Activated CD4-positive, alpha-beta T cell treated with anti-CD3 and anti-CD28 coated beads for 24 hours (primary cell): ENCODE measurements around the gene PNPLA2.
A peak's percentile ranks its signal among the peaks of the same experiment; 100 is the strongest.

Experiments
- DNase-seq, 2 donors: peaks; one replicate each; pipeline ENCODE4 v3.0.0-alpha.2; 2020; ENCODE audit warnings: low read depth in 2 of 2

Gene PNPLA2

GRCh38 chr11:830295-831117 lies 11.8 kb downstream of the PNPLA2 start:
- peak in 1 of 2 donors; percentile 58 for DNase-seq

DNA sequence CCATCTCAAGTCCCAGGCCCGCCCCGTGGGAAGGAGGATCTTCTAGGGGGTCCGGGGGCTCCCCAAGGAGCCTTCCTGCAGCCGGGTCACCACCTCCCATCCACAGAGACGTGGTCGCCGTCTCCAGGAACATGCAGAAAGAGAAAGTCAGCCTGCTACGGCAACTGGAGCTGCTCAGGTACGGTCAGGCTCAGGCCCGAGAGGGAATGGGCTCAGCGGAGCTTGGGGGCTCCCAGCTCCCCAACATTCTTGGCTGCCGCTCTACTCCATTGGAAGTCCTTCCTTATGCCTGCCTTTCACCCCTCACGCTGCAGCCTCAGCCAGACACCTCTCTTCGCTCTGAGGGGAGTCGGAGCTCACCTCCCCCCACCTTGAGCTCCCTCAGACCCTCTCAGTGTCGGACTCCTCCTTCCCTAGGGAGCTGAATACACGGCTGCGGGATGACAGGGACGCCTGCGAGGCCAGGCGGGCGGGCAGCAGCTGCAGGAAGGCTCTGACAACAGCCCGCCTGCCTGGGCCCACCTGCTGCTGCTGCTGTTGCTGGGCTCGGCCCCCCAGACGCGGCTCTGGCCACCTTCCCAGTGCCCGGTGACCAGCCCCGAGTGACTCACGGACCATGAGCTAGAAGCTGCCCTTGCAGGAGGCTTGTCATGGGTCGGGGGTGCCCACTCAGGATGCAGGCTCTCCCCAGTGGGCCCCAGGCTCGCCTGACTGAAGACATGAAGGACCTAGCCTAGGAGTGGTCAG lies 12.6 kb downstream of the PNPLA2 start:
- no peak for DNase-seq

DNA sequence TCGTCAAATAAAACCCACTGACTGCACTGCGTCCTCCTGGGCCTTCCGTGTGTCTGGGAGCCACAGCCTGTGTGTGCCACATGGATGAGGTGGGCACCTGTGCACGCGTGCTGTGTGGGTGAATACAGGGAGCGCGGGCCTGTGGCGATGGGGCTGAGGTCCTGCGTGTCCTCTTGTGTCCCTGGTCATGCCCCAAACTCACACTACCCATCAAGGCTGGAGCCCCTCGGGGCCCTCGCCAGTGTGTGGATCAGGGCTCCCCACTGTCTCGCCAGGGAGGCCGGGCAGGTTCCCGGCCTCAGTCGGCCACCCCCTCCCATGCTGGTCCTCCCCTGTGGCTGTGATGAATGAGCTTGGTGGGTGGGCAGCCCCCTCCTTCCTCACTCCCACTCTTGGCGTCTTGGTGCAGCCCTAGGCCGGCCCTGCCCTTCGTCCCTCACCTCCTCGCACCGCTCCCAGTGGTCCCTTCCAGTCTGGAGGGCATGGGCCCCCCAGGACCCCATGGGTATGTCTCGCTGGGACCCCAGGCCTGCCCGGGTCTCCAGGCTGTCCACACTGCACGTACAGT lies 13.3 kb downstream of the PNPLA2 start:
- no peak for DNase-seq

GRCh38 chr11:832529-833113 lies 13.9 kb downstream of the PNPLA2 start, which contains the start of gene CD151:
Gene CD151, plus strand, starts transcription at chr11:832952. Its CDS starts 3,118 bp downstream, at chr11:836070.
- DNase-seq, result peak in 1 of 2 donors; percentile 42

DNA sequence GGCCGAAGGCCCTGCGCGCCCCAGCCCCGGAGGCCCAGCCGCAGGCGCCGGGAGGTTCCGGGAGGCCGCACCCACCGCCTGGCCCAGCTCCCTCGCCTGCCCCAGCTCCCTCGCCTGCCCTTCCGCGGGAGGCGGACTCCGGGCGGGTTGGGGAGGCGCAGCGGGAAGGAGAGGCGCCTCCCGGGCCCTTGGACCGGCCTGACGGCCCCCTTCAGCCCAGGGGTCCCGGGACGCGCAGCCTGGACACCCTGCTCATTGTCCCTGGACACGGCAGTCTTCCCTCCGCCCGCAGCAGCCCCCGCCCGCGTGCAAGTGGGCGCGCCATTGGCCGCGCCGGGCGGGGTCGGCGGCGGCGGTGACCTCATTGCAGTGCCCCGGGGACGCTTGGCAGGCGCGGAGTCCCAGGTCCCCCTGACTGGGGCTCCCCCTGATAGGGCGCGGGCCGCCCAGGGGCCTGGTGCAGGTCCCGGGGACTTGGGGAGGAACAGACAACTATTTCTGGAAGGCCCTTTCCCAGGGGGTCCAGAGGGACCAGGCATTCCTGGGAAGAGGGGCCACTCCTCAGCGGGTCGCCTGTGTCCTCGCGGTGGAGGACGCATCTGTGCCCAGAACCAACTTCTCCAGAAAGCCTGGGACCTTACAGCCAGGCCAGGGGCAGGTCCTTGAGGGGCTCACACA lies 14.5 kb downstream of the PNPLA2 start:
- no peak for DNase-seq

- no peak for DNase-seq
Observed at GRCh38 chr11:833849-834311, 15.2 kb downstream of the PNPLA2 start.

DNA sequence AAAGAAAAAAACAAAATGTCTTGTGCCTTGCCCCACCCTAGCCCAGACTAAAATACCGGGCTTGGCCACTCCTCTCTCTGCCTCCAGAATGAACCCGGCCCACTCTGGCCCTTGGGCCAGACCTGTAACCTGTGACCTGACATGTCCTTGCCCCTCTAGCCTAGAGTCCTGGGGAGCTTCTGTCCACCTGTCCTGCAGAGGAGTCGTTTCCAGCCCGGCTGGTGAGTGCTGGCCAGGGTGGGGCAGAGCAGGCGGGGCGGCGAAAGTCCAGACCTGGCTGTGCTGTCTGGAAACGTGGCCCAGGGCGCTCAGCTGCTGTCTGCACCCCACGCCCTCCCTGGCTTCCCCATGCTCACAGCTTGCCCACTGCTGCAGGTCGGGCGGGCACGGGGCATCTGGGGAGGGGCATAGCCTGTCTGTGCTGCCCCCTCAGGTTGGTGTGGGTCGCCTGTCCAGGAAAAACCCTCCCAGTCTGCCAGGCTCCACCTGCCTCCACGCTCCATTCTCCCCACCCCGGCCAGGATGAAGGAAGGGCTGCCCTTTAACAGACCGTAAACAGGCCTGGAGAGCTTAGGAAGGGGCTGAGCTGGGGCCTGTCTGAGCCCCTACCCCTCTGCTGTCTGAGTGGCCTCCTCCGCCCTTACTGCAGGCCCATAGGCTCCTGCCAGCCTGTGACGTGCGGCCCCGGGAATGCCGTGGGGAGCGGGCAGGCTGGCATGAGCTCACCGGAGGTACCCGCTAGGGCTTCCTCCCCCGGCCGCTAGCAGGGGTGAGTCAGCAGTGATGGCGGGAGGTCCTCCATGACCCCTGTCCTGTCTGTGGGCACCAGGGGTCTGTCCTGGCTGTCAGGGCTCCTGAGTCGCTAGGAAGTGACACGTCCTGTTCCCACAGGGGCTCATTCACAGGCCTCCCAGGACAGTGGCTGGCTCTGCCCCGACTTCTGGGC lies 15.9 kb downstream of the PNPLA2 start:
- no peak for DNase-seq

- no peak for DNase-seq
Observed at GRCh38 chr11:836274-836673, 17.6 kb downstream of the PNPLA2 start.

GRCh38 chr11:836700-837099 lies 18.0 kb downstream of the PNPLA2 start:
- no peak for DNase-seq

- DNase-seq, result no peak
Observed at GRCh38 chr11:837189-837989, 18.7 kb downstream of the PNPLA2 start.

- no peak for DNase-seq
Observed at GRCh38 chr11:837990-838307, 19.2 kb downstream of the PNPLA2 start.

DNA sequence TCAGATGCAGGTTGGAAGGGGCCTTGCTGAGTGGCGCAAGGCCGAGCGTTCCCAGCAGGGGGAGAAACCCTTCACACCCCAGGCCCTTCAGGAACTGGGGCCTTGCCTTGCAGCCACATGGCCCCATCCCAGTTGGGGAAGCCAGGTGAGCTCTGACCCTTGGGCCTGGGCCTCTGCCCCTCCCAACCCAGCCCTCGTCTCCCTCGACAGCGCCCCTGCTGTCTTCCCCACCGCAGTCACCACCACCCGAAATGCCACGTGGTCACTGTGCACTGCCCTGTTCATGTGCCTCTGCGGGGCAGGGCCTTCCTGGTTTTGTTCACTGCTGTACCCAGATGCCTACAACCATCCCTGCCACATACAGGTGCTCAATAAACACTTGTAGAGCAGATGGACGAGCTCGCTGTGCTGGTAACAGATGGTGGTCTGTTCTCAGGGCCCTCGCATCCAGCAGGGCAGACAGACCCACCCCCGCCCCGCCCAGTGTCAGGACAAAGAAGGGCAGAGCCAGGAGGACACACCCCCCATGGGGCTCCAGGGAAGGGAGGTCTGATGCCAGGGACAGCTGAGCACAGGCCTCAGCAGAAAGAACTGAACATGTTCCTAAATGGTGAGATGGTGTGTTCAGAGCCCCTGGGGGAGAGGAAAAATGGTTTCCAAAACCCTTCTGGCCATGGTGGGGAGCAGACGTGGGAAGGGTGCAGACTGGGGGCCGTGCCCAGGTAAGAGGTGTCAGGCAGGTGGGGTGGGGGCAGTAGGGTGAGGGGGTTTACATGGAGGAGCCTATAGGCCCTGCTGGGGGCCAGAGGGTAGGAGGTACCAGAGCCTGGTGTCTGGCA lies 19.9 kb downstream of the PNPLA2 start:
- no peak for DNase-seq

- no peak for DNase-seq
Observed at GRCh38 chr11:839280-839623, 20.5 kb downstream of the PNPLA2 start.

DNA sequence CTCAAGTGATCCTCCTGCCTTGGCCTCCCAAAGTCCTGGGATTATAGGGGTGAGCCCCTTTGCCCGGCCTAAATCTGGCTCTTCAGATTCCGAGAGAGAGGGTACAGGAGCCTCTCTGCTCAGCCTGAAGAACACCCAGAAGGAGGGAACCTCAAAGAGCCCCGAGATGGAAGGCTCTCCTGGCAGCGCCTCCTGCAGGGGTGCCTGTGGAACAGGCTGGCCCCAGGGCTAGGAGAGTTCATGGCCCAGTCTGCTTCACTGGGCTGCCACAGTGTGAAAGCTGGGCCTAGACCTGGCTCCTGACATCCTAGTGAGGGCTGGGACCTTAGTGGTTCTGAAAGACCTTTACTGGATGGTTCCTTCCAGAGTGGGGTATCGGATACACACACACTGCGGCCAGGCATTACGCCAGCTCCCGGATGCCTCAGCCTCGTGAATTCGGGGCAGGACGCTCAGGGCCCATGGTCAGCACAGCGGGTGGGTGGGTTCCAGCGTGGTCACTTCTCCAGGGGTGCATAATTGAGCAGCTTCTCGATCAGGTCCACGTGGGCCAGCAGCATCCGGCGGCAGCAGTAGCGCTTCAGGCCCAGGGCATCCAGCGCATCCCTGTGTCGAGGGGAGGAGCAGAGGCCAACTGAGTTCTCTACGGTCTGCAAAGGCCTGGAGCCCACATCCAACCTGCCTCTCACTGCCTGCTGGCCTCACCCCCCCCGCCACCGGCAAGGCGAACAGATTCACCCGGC lies 21.3 kb downstream of the PNPLA2 start:
- DNase-seq, result no peak

DNA sequence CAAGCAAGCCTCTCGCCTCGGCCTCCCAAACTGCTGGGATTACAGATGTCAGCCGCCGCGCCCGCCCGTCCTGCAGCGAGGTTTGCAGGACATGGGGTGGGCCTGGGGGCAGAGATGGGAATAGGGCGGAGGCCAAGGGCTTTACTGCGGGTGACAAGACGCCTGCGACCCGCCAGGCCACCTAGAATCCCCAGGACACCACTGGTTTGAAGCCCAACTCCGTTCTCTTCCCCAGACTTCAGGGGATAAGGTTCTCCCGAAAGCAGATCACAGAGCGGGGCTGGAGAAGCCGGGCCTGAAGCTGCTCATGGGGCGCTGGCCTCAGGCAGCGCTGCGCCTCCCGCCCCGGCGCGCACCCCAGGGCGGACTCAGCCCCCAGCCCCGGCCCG lies 23.3 kb downstream of the PNPLA2 start:
- no peak for DNase-seq

- DNase-seq, result peak; percentile 82 to 83
Observed at GRCh38 chr11:842370-843002, 23.8 kb downstream of the PNPLA2 start, which contains the start of the genes POLR2L and TSPAN4. Gene POLR2L, minus strand, starts transcription at chr11:842529. Its CDS starts 21 bp downstream, at chr11:842508. Gene TSPAN4, plus strand, starts transcription at chr11:842852. Its CDS starts 7,453 bp downstream, at chr11:850305.

DNA sequence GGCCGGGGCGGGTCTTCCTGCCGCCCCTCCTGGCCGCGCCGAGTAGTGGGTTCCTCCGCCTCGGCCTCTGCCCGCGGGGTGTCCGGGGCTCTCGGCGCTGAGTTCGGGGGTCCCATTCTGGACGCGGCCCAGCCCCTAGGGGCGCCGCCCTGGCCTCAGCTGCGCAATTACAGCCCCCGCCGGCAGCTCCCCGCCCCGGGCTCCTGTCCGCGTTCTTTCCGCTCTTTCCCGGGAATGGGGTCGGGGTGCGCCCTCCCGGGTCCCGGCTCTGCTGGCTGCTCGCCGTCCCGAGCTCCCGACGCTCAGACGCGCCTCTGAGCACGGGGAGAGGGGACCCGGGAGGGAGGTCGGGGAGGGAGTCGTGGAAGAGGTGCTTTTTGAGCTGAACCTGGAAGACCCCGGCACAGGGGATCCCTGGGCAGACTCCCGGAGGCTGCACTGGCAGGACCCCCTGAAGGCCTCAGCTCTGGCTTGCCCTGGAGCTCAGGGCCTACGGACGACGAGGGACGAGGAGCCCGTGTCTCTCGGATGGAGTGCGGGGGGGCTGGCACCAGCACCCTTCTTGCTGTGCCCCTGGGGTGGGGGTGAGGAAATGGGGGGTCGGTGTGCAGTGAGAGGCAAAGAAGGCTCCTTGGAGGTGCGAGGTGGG lies 24.5 kb downstream of the PNPLA2 start:
- DNase-seq, result no peak
